LNCAP (cell line): ENCODE data around the gene COX6B2.

Source experiments
- CTCF ChIP-seq: fragments of 450-650 bp; IDR thresholded peaks from 2 replicates; pipeline ENCODE4 v1.5.1; 2017; ENCODE audit warnings: mild to moderate bottlenecking

COX6B2 gene

DNA sequence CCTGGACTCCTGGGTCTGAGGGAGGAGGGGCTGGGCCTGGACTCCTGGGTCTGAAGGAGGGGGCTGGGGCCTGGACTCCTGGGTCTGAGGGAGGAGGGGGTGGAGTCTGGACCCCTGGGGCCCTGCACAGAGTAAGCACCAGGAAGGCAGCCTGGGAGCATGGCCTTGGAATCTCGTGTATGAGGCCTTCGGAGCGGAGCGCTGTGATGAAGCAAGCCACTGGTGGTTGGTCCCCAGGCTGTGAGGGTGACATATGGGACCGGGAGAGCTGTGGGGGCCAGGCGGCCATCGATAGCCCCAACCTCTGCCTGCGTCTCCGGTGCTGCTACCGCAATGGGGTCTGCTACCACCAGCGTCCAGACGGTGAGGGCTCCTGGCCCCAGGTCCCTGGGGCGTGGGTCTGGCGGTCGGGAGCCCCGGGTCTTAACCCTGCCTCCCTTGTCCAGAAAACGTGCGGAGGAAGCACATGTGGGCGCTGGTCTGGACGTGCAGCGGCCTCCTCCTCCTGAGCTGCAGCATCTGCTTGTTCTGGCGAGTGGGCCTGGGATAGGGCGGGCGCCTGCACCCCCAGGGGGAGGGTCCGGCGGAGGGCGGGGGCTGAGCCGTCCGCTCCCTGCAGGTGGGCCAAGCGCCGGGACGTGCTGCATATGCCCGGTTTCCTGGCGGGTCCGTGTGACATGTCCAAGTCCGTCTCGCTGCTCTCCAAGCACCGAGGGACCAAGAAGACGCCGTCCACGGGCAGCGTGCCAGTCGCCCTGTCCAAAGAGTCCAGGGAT is 23.0 kb upstream of the COX6B2 start:
- TF ChIP-seq CTCF = no peak

DNA sequence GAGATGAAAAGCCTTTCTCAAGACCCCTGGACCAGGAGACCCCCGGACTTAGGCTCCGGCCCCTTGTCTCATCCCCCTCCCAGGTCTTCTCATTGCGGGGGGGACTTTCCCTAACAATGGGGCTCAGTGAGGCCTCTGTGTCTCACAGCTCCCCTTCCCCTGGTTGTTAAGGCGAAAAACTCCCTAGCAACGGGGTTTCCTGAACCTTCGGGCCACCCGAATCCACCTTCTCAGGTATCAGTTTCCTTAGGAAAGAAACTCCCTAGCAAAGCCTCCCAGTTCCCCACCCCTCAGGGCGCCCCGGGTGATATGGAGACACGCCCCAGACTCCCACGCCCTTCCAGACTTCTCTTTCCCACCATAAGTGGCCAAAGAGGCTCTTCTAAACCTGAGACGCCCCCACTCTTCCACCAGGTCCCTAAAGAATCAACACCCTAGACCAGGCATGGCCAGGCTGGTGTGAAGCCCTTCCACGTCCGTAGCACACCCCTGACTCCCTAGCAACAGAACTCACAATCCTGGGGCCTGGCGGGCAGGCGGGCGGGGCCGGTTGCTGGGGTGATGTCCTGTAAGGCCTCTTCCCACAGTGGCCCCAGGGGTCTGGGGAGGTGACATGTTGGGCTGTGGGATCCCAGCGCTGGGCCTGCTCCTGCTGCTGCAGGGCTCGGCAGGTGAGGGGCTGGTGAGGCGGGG is 21.9 kb upstream of the COX6B2 start, which contains the start of gene TMEM190:
TMEM190 (plus strand) TSS at position 586 of the 693 bp plus-strand sequence; CDS start at position 614, 28 bp downstream.
- no peak for TF ChIP-seq CTCF

GRCh38 chr19:55373993-55374757 is 19.7 kb upstream of the COX6B2 start:
- TF ChIP-seq CTCF = no peak

DNA sequence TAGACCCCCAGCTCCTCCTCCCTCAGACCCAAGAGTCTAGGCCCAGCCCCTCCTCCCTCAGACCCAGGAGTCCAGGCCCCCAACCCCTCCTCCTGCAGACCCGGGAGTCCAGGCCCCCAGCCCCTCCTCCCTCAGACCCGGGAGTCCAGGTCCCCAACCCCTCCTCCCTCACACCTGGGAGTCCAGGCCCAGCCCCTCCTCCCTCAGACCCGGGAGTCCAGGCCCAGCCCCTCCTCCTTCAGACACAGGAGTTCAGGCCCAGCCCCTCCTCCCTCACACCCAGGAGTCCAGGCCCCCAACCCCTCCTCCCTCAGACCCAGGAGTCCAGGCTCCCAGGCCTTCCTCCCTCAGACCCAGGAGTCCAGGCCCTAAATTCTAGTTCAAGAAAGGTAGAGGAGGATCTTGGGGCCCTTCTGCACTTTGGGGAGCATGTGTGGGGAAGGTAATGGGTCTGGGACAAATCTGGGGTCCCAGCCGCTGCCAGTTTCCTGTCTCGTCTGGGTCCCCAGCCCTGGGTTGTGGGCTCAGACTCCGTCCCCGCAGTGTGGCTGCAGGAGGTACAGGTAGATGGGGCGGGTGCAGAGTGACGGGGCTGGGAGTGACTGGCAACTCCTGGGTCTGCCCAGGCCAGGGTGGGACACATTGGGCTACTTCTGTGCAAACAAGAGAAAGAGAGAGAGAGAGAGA is 18.9 kb upstream of the COX6B2 start:
- no peak for TF ChIP-seq CTCF

- TF ChIP-seq CTCF = no peak
Observed at GRCh38 chr19:55372316-55373081, 18.0 kb upstream of the COX6B2 start.

DNA sequence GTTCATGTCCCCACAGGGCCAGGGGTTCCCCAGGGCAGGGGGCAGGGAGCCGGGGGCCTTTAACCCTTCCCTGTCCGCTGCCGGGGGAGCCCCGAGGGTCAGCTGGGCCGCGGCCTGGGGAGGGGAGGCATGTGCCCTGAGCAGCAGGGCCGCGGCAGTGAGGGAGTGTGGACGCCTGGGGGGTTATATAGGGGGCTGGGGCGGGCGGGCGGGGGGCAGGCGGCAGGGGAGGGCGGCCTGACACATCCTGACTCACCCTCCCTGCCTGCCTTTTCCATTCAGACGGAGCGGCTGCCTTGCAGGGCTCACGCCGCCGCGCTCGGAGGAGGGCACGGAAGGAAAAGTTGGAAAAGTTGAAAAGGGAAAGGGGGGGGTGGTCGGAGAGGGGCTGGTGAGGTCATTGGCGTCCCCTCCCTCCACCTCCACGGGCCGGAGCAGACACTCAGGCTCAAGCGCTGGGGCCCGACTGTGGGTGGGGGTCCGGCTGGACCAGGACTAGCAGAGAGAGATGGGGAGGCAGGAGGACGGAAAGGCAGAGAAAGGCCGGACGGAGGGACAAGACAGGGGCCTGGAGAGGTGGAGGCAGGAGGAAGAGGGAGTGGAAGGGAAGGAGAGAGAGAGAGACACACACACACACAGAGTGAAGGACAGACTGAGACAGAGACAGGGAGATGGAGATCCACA is 15.9 kb upstream of the COX6B2 start, which contains the start of gene IL11:
IL11 (minus strand) TSS at position 159 of the 684 bp plus-strand sequence; CDS start at position 6, 153 bp downstream.
- no peak for TF ChIP-seq CTCF
